HG03439 (cell line): ENCODE results near the gene ATG9B.
"Not testable (repeated sequence)": the region's sequence is repeated elsewhere in the genome, so short reads cannot be mapped to it uniquely, and the experiment has no call there.

Experiments
- ATAC-seq: cut with Tn5 transposase; IDR thresholded peaks from one replicate; pipeline ENCODE4 v1.9.1; 2021; ENCODE audit warnings: mild to moderate bottlenecking, moderate library complexity; ENCODE audit not compliant: unreplicated experiment

Gene ATG9B

DNA sequence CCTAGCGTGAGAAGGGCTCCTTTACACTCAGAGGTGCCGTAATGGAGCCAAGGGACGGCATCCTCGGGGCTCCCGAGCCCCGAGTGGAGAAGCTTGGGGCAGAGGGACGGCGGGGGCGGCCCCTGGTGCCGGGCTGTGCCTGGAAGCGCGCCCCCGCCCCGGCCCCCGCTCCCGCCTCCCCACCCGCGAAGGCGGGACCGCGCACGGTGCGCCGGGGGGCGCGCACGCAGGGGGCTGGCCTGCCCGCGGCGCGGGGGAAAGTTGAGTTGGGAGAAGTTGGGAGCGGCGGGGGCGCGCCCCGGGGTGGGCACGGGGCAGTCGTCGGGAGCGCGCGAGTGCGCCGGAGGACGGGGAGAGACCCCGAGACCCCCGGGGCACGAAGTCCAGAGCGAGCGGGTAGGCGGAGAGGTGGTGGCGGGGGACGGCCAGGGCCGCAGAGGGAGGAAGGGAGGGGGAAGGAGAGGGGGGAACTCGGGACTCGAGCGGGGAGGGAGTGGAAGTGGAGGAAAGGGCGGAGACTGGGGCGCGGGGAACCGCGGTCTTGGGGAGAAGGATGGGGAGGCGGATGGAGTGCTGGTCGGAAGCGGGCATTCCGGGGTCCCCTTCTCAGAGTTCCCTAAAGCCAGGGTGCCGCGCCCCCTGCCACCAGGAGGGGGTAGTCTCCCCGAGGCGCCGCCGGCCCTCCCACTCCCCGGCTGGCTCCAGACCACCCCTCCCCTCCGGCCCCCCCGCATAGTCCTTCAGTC is 35.2 kb upstream of the ATG9B start, which contains the start of gene SLC4A2:
Gene SLC4A2 (plus strand): TSS at position 223 of the 746 bp plus-strand sequence. CDS start 2,399 bp downstream, outside the sequence.
- ATAC-seq: peak; percentile 29

DNA sequence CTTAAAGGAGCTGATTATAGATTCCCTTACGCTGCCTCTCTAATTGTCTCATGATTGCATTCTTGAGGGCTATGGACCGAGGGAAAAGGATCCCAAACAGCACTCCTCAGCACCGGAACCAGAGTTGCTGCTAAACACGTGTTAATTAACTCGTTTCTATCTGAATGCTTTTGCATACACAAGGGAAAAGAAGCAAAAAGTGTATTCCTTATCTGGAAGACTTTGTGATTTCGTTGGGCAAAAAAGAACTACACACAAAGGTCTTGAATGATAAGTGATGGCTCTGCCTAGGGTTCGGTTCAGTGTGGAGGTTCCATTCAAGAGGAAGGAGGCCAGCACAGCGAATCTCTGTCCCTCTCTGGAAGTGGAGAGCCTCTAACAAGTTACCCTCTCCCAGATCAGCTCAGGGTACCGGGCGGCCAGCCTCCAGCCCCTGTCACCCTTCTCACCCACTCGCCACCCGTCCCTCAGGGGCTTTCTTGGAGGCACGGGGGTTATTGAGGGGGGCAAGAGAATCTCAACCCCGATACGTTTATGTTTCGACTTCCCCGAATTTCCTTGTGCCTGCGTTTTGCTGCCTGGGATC is 34.6 kb upstream of the ATG9B start:
- ATAC-seq: no peak

GRCh38 chr7:151057989-151058780 is 33.9 kb upstream of the ATG9B start:
- ATAC-seq: peak; percentile 88

DNA sequence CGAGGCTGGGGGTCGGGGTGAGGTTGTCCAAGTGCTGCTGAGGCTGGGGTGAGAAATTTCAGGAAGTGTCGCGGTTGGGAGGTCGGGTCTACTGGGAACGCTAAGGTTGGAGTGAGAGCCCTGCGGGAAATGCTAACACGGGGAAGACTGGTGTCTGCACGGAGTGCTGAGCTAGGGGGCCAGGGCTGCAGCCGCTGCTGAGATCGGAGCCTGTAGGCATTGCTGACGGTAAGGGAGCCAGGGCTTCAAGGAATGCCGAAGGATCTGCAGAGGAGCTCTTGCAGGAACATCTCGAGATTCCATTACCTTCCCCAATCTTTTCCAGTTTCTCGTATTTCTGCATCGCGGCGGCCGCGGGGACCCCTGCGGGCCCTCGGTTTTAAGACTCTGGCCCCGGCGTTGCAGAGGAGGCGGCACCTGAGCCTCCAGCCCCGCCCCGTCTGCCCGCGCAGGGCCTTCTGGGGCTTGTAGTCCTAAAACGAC is 33.3 kb upstream of the ATG9B start, which contains the start of gene CDK5:
Gene CDK5 (minus strand): TSS at position 392 of the 483 bp plus-strand sequence. CDS start 49 bp downstream, at position 343.
- ATAC-seq: peak; percentile 7

DNA sequence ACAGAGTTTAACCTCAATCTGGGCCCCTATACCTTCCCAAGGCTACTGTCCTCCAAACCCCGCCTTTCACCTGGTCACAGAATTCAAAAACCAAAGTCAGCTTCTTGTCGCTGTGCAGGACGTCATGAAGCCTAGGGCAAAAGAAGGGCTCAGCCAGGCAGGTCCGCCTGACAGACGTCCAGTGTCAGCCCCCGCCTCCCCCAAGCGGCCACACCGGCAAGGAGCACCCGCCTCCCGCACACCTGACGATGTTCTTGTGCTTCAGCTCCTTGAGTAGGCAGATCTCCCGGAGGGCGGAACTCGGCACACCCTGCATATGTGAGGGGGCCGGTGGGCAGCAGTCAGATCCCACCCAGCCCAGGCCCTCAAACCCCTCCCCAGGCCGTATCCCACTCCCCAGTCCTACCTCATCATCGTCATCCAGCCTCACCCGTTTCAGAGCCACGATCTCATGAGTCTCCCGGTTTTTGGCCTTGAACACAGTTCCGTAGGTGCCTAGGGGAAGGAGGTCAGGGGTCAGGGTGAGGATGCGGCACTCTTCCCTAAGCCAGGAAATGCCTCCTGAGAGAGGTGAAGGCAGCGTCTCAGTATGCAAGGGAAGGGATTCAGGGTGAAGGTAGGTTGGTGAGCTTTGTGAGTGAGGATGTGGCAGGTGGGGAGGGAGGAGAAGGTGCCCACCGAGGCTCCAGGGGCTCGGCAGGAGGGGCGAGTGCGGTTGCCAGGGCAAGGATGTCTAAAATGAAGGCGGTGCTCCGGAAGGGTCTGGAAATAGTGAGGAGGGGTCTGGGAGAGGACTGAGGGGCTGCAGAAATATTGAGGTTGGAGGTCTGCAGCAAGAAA is 32.6 kb upstream of the ATG9B start:
- ATAC-seq: no peak

DNA sequence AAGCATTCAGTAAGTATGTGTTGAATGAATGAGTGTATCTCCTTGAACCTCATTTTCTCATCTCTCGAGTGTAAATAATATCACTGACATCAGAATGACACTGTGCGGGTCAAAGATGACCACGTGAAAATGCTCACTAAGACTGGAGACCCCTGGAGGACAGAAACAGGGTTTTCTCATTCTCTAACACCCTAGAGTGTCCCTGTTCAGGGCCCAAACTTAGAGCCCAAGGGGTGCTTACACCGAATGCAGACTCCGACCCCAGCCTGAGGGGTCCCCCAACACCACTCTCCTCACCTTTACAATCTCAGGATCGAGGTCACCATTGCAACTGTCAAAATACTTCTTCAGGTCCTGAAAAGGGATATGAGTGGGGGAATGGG is 32.0 kb upstream of the ATG9B start:
- ATAC-seq: no peak

- no peak for ATAC-seq
These were observed 29.5 kb upstream of the ATG9B start for GRCh38 chr7:151053751-151054150.

- no peak for ATAC-seq
These were observed 28.8 kb upstream of the ATG9B start for GRCh38 chr7:151053096-151053495.

DNA sequence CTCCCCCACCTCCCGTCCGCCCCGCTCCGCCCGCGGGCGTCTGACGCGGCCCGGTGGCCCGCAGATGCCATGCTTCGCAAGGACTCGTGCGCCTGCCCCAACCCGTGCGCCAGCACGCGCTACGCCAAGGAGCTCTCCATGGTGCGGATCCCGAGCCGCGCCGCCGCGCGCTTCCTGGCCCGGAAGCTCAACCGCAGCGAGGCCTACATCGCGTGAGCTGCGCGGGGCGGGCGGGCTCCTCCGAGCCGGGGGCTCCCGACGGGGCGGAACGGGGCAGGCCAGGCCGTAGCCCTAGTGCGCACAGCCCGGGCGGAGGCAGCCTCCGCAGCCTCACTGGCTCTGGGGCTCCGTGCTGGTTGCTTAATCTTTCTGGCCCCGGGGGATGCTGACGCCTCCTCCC is 26.8 kb upstream of the ATG9B start:
- no peak for ATAC-seq

GRCh38 chr7:151048911-151049463 is 24.7 kb upstream of the ATG9B start:
- no peak for ATAC-seq

GRCh38 chr7:151047976-151048815 is 23.9 kb upstream of the ATG9B start, which contains the start of gene ASIC3:
ASIC3 (plus strand) TSS chr7:151048531; CDS start chr7:151048886, 355 bp downstream.
- no peak for ATAC-seq

DNA sequence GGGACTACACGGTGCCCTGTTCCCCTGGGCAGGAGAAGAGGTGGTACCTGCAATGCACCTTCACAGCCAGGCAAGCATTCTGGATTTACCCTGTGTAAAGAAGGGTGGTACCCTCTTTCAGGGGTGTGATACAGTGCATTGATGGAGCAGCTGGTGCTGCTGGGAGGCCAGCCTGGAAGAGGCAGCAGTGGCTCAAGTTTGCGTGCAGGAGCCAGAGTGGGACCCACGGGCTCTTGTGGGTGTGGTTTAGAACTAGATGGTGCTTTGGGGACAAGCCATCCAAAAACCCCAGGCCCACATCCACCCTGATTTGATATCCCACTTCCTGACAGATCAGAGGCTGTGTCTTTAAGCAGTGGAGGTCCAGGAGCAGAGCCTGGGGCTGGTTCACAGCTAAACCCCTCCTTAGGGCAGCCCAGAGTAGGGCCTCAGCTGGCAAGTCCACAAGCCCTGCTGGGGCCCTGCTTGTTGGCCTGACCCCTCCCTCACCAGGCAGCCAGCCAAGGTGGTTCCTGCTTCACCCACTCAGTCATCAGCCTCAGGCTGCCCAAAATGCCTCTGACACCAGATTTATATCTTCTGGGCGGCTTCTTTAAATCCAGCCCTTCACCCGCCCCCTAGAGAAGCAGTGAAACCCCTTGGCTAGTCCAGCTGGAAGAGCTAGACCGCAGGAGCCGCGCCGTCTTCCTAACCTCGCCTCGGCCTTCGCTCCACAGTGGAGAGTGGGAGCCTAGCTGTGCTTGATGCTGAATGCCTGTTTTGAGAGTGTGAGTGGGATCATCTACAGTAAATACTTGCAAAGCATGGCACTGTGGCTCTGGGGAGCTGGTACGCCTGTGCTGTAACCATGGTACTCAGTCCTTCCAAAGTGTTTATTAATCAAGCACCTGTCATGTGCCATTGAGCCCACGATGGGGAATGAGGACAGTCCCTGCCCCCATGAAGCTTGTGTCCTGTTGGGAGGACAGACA is 22.6 kb upstream of the ATG9B start:
- ATAC-seq: no peak

DNA sequence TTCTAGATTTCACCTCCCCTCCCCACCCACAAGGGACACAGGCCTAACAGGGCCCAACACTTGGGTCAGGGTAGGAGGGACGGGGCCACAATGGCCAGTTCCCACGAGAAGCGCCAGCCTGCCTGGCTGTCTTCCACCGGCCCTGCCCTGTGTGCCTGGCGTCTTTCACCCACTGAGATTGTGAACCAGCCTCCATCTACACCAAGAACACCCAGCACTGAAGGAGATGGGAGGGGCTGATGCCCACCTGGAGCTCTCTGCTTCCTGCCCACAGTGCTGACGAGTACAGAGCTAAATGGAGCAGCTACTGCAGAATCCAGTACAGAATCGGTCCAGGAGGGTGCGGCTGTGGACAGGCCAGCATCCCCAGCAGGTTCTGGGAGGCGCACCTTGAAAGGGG is 21.7 kb upstream of the ATG9B start:
- ATAC-seq: no peak

DNA sequence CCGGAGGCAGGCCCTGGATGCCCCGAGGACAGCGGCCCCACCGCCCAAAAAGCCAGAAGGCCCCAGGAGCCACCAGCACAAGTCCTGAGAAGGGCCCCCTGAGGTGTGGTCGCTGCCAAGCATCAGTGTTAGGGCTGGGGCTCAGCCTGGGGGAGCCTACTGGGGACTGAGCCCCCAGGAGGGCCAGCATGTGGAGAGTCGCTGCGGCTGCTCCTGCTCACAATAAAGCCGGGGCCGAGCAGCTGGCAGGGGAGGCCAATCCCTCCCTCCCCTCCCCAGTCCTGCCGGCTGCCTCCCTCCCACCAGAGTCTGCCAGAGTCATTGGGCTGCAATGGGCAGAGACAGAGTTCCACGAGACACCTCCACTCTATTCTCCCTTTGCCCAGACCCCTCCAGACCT is 21.0 kb upstream of the ATG9B start:
- no peak for ATAC-seq

- ATAC-seq: no peak
These were observed 19.7 kb upstream of the ATG9B start for GRCh38 chr7:151043959-151044358.

DNA sequence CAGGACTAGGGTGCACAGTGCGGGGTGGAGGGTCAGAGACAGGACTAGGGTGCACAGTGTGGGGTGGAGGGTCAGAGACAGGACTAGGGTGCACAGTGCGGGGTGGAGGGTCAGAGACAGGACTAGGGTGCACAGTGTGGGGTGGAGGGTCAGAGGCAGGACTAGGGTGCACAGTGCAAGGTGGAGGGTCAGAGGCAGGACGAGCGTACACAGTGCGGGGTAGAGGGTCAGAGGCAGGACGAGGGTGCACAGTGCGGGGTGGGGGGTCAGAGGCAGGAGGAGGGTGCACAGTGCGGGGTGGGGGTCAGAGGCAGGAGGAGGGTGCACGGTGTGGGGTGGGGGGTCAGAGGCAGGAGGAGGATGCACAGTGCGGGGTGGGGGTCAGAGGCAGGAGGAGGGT is 19.2 kb upstream of the ATG9B start:
- ATAC-seq: not testable (repeated sequence)

GRCh38 chr7:151040616-151041375 is 16.5 kb upstream of the ATG9B start:
- ATAC-seq: no peak
